ENCODE measurements around the gene CXXC5.

DNA sequence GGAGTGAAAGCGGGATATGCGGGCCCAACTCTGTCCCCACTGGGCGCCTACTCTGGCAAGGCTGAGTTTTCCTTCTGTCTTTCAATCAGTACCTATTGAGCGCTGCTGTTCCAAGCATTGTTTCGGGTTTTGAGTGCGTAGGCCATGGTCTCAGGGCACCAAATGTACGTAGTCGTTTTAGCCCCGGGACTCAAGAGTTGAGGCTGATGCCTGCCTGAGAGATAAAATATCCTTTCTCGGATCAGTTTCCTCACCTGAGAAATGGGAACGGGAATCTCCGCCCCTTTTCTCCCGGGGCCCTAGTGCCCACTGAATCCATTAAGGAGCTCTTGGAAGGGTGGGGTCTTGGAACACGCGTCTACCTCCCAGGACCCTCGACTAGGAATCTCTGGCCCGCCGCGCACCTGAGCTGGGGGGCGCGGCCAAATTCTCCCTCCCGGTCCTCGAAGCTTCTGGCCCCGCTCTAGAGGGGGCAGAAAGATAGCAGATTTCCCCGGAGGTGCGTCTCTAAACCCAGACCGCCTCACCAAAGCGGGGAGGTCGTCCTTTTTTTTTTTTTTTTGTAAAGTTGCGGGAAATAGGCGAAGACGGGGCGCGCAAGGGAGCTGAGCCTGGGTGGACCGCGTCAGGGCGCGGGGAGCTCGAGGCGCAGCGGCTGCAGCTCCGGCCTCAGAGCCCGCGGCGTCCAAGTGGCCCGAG, 494 bp upstream of the CXXC5 start:
- TF ChIP-seq, protein P1, sequence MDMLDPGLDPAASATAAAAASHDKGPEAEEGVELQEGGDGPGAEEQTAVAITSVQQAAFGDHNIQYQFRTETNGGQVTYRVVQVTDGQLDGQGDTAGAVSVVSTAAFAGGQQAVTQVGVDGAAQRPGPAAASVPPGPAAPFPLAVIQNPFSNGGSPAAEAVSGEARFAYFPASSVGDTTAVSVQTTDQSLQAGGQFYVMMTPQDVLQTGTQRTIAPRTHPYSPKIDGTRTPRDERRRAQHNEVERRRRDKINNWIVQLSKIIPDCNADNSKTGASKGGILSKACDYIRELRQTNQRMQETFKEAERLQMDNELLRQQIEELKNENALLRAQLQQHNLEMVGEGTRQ (CRISPR knock-in tag; IDR thresholded peaks at IDR 0.05): no peak
- no peak for TF ChIP-seq U2AF2 (optimal IDR thresholded peaks at IDR 0.05; ENCODE audit: low read depth, low read length)
- TF ChIP-seq, protein P2, sequence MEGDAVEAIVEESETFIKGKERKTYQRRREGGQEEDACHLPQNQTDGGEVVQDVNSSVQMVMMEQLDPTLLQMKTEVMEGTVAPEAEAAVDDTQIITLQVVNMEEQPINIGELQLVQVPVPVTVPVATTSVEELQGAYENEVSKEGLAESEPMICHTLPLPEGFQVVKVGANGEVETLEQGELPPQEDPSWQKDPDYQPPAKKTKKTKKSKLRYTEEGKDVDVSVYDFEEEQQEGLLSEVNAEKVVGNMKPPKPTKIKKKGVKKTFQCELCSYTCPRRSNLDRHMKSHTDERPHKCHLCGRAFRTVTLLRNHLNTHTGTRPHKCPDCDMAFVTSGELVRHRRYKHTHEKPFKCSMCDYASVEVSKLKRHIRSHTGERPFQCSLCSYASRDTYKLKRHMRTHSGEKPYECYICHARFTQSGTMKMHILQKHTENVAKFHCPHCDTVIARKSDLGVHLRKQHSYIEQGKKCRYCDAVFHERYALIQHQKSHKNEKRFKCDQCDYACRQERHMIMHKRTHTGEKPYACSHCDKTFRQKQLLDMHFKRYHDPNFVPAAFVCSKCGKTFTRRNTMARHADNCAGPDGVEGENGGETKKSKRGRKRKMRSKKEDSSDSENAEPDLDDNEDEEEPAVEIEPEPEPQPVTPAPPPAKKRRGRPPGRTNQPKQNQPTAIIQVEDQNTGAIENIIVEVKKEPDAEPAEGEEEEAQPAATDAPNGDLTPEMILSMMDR (IDR thresholded peaks at IDR 0.05 in 2 of 3, conservative IDR thresholded peaks at IDR 0.05 in 1 of 3; ENCODE audit: insufficient read depth in 2 of 3, low read depth in 1 of 3, low read length in 3 of 3): no peak
- no peak for TF ChIP-seq GABPA (tag; conservative IDR thresholded peaks at IDR 0.05; ENCODE audit: low read depth)
- TF ChIP-seq HNRNPUL1 (IDR thresholded peaks at IDR 0.05; ENCODE audit: low read length): no peak

All from K562 (cell line).